ENCODE data around the gene BMPER. TPM values are rescaled to one million over a fixed set of nuclear protein-coding genes. Genes with fewer than 3 reads are reported as not detected.

The BMPER gene
- total RNA-seq, 3 donors from 2014 or later (not counting 1 experiment from before 2014, with no cell fraction given) = 0.32 to 0.64 (median 0.50) TPM

- no peak overlapping the region for H3K4me3 ChIP-seq (ENCODE audit: low read length)
- H3K9me3 ChIP-seq (ENCODE audit: control insufficient read depth, insufficient read depth, low read length) = no peaks in the 10 kb centered on the region
- no peaks in the 10 kb centered on the region for H3K36me3 ChIP-seq (ENCODE audit: control insufficient read depth, insufficient read depth, low read length)
- Mint-ChIP-seq H3K4me1 (no peaks in the 10 kb centered on the region), H3K4me3 (no peak overlapping the region), H3K27me3 (ENCODE audit: low read depth in 2 of 2) (no peaks in the 10 kb centered on the region), H3K27ac (no peak overlapping the region), H3K36me3 (no peaks in the 10 kb centered on the region), H3K9me3 (no peaks in the 10 kb centered on the region)
- intact Hi-C loops (cut with micrococcal nuclease) = no loop called here
- DNase-seq = no peak
- TF ChIP-seq CTCF (IDR thresholded peaks at IDR 0.05) = no peak
- ATAC-seq = no peak
- H3K4me1 ChIP-seq (ENCODE audit: control insufficient read depth, insufficient read depth, low read length) = no peaks in the 10 kb centered on the region
- 74% methylated on average over 5 of the region's 5 CpGs for WGBS (ENCODE audit: insufficient coverage)
- no peak overlapping the region for H3K27ac ChIP-seq (ENCODE audit: low read length)
- H3K27me3 ChIP-seq (ENCODE audit: control insufficient read depth, insufficient read depth, low read length) = no peaks in the 10 kb centered on the region
Measured at GRCh38 chr7:34136698-34137097, 231.4 kb downstream of the BMPER start.

DNA sequence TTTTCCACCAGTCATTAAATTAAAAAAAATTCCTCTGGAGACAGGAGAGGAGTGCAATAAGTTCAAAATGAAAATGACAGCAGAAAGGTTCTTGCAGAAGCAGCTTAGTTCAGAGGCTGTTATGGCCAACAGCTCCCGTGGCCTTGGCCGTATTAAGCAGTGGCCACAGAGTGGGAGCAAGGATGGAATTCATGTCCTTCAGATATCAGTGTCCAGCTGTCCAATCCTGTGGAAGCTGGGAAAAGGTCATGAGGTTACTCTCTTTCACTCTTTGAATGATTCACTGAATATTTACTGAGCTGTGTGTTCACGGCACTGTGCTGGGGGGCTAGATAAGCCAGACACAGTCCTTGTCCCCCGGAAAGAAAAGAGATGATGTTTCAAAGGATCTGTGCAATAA, 231.8 kb downstream of the BMPER start:
- WGBS (ENCODE audit: insufficient coverage) = 74% methylated on average over 4 of the region's 4 CpGs
- H3K9me3 Mint-ChIP-seq = no peaks in the 10 kb centered on the region
- H3K27me3 Mint-ChIP-seq (ENCODE audit: low read depth in 2 of 2) = no peaks in the 10 kb centered on the region

DNA sequence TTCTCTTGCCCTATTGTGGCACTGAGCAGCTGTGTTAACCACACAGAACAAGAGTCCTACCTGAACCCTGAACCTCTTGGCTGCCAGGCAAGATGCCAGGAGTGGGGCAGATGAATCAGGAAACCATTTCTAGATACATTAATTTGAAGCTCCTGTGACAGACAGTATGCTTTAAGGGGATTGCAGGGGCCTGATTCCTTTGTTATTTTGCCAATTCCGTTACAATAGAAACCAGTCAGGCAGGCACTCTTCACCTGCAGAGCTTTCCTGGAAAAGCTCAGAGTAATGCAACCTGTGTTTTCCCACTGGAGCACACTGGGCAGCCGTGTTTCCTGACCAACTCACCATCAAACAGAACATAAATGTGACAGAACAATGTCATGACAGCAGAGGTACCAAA, 233.1 kb downstream of the BMPER start:
- no peaks in the 10 kb centered on the region for H3K36me3 Mint-ChIP-seq
- WGBS (ENCODE audit: insufficient coverage) = 55% methylated on average over 2 of the region's 2 CpGs
- Histone ChIP-seq H3K4me1 (ENCODE audit: control insufficient read depth, insufficient read depth, low read length) (no peaks in the 10 kb centered on the region), H3K36me3 (ENCODE audit: control insufficient read depth, insufficient read depth, low read length) (no peaks in the 10 kb centered on the region), H3K27me3 (ENCODE audit: control insufficient read depth, insufficient read depth, low read length) (no peaks in the 10 kb centered on the region), H3K27ac (ENCODE audit: low read length) (no peak overlapping the region), H3K4me3 (ENCODE audit: low read length) (no peak overlapping the region), H3K9me3 (ENCODE audit: control insufficient read depth, insufficient read depth, low read length) (no peaks in the 10 kb centered on the region)
- no peak overlapping the region for H3K27ac Mint-ChIP-seq
- DNase-seq (no peak), ATAC-seq (no peak)
- no peak for TF ChIP-seq CTCF (IDR thresholded peaks at IDR 0.05)
- no peaks in the 10 kb centered on the region for H3K4me1 Mint-ChIP-seq
- H3K9me3 Mint-ChIP-seq = no peaks in the 10 kb centered on the region
- H3K27me3 Mint-ChIP-seq (ENCODE audit: low read depth in 2 of 2) = no peaks in the 10 kb centered on the region
- no peak overlapping the region for H3K4me3 Mint-ChIP-seq
- intact Hi-C loops (cut with micrococcal nuclease) = no loop called here

More for the DNA sequence above, 231.8 kb downstream of the BMPER start:
- no peak for ATAC-seq
- Mint-ChIP-seq H3K36me3 (no peaks in the 10 kb centered on the region), H3K4me3 (no peak overlapping the region), H3K4me1 (no peaks in the 10 kb centered on the region), H3K27ac (no peak overlapping the region)
- TF ChIP-seq CTCF (IDR thresholded peaks at IDR 0.05) = no peak
- Histone ChIP-seq H3K36me3 (ENCODE audit: control insufficient read depth, insufficient read depth, low read length) (no peaks in the 10 kb centered on the region), H3K4me3 (ENCODE audit: low read length) (no peak overlapping the region), H3K27ac (ENCODE audit: low read length) (no peak overlapping the region), H3K4me1 (ENCODE audit: control insufficient read depth, insufficient read depth, low read length) (no peaks in the 10 kb centered on the region), H3K27me3 (ENCODE audit: control insufficient read depth, insufficient read depth, low read length) (no peaks in the 10 kb centered on the region), H3K9me3 (ENCODE audit: control insufficient read depth, insufficient read depth, low read length) (no peaks in the 10 kb centered on the region)
- no peak for DNase-seq
- intact Hi-C loops (cut with micrococcal nuclease) = no loop called here

DNA sequence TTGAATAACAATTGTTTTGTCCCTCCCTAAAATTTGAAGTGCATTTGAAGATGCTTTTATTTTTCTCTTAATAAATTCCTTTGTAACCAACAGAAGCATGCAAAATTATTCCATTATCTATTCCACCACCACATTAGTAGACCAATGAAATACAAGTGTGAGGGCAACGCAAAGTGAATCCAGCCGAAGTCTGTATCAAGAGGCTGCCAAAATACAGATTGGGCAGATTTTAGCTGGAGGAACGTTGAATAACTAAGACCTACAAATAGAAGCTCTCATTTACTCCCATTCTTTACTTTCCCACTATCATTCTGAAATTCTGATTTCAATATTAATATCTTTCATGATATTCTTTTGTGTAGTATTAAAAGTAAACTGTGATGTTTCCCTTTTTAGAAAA, 233.7 kb downstream of the BMPER start:
- Histone ChIP-seq H3K9me3 (ENCODE audit: control insufficient read depth, insufficient read depth, low read length) (no peaks in the 10 kb centered on the region), H3K4me1 (ENCODE audit: control insufficient read depth, insufficient read depth, low read length) (no peaks in the 10 kb centered on the region), H3K27ac (ENCODE audit: low read length) (no peak overlapping the region), H3K27me3 (ENCODE audit: control insufficient read depth, insufficient read depth, low read length) (no peaks in the 10 kb centered on the region), H3K4me3 (ENCODE audit: low read length) (no peak overlapping the region), H3K36me3 (ENCODE audit: control insufficient read depth, insufficient read depth, low read length) (no peaks in the 10 kb centered on the region)
- intact Hi-C loops (cut with micrococcal nuclease) = no loop called here
- TF ChIP-seq CTCF (IDR thresholded peaks at IDR 0.05) = no peak
- WGBS (ENCODE audit: insufficient coverage) = 90% methylated on average over 2 of the region's 3 CpGs
- H3K36me3 Mint-ChIP-seq = no peaks in the 10 kb centered on the region
- H3K27me3 Mint-ChIP-seq (ENCODE audit: low read depth in 2 of 2) = no peaks in the 10 kb centered on the region
- ATAC-seq (no peak), DNase-seq (no peak)
- no peak overlapping the region for H3K27ac Mint-ChIP-seq
- no peaks in the 10 kb centered on the region for H3K4me1 Mint-ChIP-seq
- no peak overlapping the region for H3K4me3 Mint-ChIP-seq
- H3K9me3 Mint-ChIP-seq = peaks cover 0 to 3% of the 10 kb centered on the region in 2 donors
